ENCODE results near the gene ANAPC7.

GRCh38 chr12:110424237-110424636 lies 20.7 kb upstream of the ANAPC7 start:
- TF ChIP-seq CTCF (conservative IDR thresholded peaks at IDR 0.05; ENCODE audit: low read length), result no peak
- no peak for TF ChIP-seq EZH2phosphoT487 (IDR thresholded peaks at IDR 0.05; ENCODE audit: borderline replicate concordance, low read depth, low read length)

All from OCI-LY7 (cell line).